Chondrocyte (in vitro differentiated cells): ENCODE measurements around the gene TMEM120A. TPM values are rescaled to one million over a fixed set of nuclear protein-coding genes. Genes with fewer than 3 reads are reported as not detected.

Experiments used
- DNase-seq: peaks from one replicate; pipeline ENCODE4 v3.0.0; 2021; ENCODE audit warnings: mixed read lengths, low spot score
- H3K27ac Mint-ChIP-seq: one replicate; pipeline ENCODE4 v1.8.0; 2021; ENCODE audit warnings: mild to moderate bottlenecking, moderate library complexity, mixed read lengths; ENCODE audit not compliant: unreplicated experiment
- H3K27me3 Mint-ChIP-seq: 2 replicates; pipeline ENCODE4 v1.8.0; 2021; ENCODE audit warnings: low read depth, mixed read lengths
- H3K36me3 Mint-ChIP-seq: 2 replicates; pipeline ENCODE4 v1.8.0; 2021; ENCODE audit warnings: low read depth, mixed read lengths
- H3K4me1 Mint-ChIP-seq: 2 replicates; pipeline ENCODE4 v1.8.0; 2021; ENCODE audit warnings: low read depth, mild to moderate bottlenecking, mixed read lengths
- H3K4me3 Mint-ChIP-seq: one replicate; pipeline ENCODE4 v1.8.0; 2021; ENCODE audit warnings: mild to moderate bottlenecking, moderate library complexity, mixed read lengths; ENCODE audit not compliant: unreplicated experiment
- H3K9me3 Mint-ChIP-seq: 2 replicates; pipeline ENCODE4 v1.8.0; 2021; ENCODE audit warnings: low read depth, mixed read lengths
- CTCF ChIP-seq: fragments of 200-600 bp; sonication (generic); IDR thresholded peaks from 2 replicates; pipeline ENCODE4 v1.5.0; 2021; ENCODE audit warnings: antibody characterized with exemption, mild to moderate bottlenecking, moderate library complexity
- total RNA-seq: library from RNA; stranded (reverse); gene quantifications from 3 replicates; pipeline ENCODE4 v1.2.1, GENCODE V29; 2021

Gene TMEM120A
- total RNA-seq, 1 donor from 2014 or later, result 30.6 TPM

GRCh38 chr7:75971309-75971960 lies 23.0 kb downstream of the TMEM120A start:
- H3K4me1 Mint-ChIP-seq, result peaks cover 3% of the 10 kb centered on the region
- no peaks in the 10 kb centered on the region for H3K27me3 Mint-ChIP-seq
- no peak overlapping the region for H3K4me3 Mint-ChIP-seq
- H3K9me3 Mint-ChIP-seq, result no peaks in the 10 kb centered on the region
- H3K27ac Mint-ChIP-seq, result no peak overlapping the region
- peaks cover 17% of the 10 kb centered on the region for H3K36me3 Mint-ChIP-seq
- no peak for DNase-seq
- no peak for TF ChIP-seq CTCF

GRCh38 chr7:75969704-75970498 lies 24.5 kb downstream of the TMEM120A start:
- Mint-ChIP-seq H3K27me3 (no peaks in the 10 kb centered on the region), H3K4me1 (peaks cover 9% of the 10 kb centered on the region), H3K9me3 (no peaks in the 10 kb centered on the region), H3K4me3 (no peak overlapping the region), H3K36me3 (peaks cover 18% of the 10 kb centered on the region), H3K27ac (no peak overlapping the region)
- DNase-seq, result no peak
- no peak for TF ChIP-seq CTCF

GRCh38 chr7:75969182-75969581 lies 25.2 kb downstream of the TMEM120A start:
- peaks cover 9% of the 10 kb centered on the region for H3K4me1 Mint-ChIP-seq
- H3K4me3 Mint-ChIP-seq, result no peak overlapping the region
- peaks cover 16% of the 10 kb centered on the region for H3K36me3 Mint-ChIP-seq
- TF ChIP-seq CTCF, result no peak
- H3K27me3 Mint-ChIP-seq, result no peaks in the 10 kb centered on the region
- no peak for DNase-seq
- no peak overlapping the region for H3K27ac Mint-ChIP-seq
- no peaks in the 10 kb centered on the region for H3K9me3 Mint-ChIP-seq

DNA sequence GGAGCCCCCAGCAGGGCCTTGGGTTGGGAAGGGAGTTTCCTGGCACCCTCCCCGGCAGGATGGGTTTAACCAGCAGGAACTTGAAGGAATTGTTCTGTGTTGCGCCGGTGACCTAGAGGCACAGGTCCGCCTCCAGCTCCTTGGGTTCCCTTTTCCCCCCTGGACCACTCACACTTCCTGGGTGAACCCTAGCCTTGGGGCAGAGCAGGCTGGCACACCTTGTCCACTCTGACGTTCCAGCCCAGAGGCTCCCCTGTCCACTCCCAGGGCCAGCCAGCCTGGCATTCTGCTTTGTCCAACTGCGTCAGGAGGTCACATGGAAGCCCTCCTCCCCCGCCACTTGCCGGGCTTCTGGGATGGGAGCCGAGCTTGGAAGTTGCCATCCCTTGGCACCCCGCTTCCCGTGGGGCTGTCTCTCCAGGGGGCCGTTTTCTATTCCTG lies 25.8 kb downstream of the TMEM120A start:
- DNase-seq, result no peak
- TF ChIP-seq CTCF, result no peak
- H3K4me3 Mint-ChIP-seq, result no peak overlapping the region
- no peaks in the 10 kb centered on the region for H3K27me3 Mint-ChIP-seq
- H3K4me1 Mint-ChIP-seq, result peaks cover 11% of the 10 kb centered on the region
- peaks cover 11% of the 10 kb centered on the region for H3K36me3 Mint-ChIP-seq
- no peak overlapping the region for H3K27ac Mint-ChIP-seq
- H3K9me3 Mint-ChIP-seq, result no peaks in the 10 kb centered on the region

DNA sequence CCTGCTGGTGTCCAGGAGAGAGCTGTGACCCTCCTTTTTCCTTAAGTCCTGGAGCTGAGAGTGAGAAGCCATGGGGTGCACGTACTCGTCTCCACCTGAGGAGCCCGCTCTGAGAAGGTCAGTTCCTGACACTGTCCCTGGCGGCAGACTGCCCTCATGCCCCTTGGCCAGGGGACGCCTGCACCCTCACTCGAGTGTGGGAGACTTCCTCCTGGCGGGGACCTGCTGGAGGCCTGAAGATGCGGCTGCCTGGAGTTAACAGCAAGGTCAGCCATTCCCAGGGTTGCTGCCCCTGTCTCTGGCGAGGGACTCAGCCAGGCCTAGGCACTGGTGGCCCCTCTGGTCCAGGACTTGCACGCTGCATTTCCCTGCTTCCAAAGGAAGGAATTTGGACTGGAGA lies 26.4 kb downstream of the TMEM120A start:
- Mint-ChIP-seq H3K4me1 (peaks cover 17% of the 10 kb centered on the region), H3K27ac (no peak overlapping the region), H3K9me3 (no peaks in the 10 kb centered on the region), H3K36me3 (peaks cover 13% of the 10 kb centered on the region), H3K27me3 (no peaks in the 10 kb centered on the region), H3K4me3 (no peak overlapping the region)
- TF ChIP-seq CTCF, result no peak
- no peak for DNase-seq
